Osteocyte (in vitro differentiated cells): Measurements from ENCODE around the gene ANKRD33. TPM values are rescaled to one million over a fixed set of nuclear protein-coding genes. Genes with fewer than 3 reads are reported as not detected.
A peak's percentile ranks its signal among the peaks of the same experiment; 100 is the strongest.

Source experiments
- DNase-seq: peaks from one replicate; pipeline ENCODE4 v3.0.0; 2021; ENCODE audit warnings: mixed read lengths; ENCODE audit not compliant: unreplicated experiment; ENCODE audit errors: extremely low spot score
- H3K27ac Mint-ChIP-seq: one replicate; pipeline ENCODE4 v1.8.0; 2021; ENCODE audit warnings: mild to moderate bottlenecking, mixed read lengths; ENCODE audit not compliant: unreplicated experiment
- H3K27me3 Mint-ChIP-seq: one replicate; pipeline ENCODE4 v1.8.0; 2021; ENCODE audit warnings: mixed read lengths; ENCODE audit not compliant: unreplicated experiment
- H3K36me3 Mint-ChIP-seq: one replicate; pipeline ENCODE4 v1.8.0; 2021; ENCODE audit warnings: mixed read lengths; ENCODE audit not compliant: unreplicated experiment
- H3K4me1 Mint-ChIP-seq: one replicate; pipeline ENCODE4 v1.8.0; 2021; ENCODE audit warnings: mixed read lengths; ENCODE audit not compliant: unreplicated experiment
- H3K4me3 Mint-ChIP-seq: one replicate; pipeline ENCODE4 v1.8.0; 2021; ENCODE audit warnings: mild to moderate bottlenecking, moderate library complexity, mixed read lengths; ENCODE audit not compliant: unreplicated experiment
- H3K9me3 Mint-ChIP-seq: one replicate; pipeline ENCODE4 v1.8.0; 2021; ENCODE audit warnings: mixed read lengths; ENCODE audit not compliant: unreplicated experiment
- total RNA-seq: library from RNA; stranded (reverse); gene quantifications from 2 replicates; pipeline ENCODE4 v1.2.1, GENCODE V29; 2021
- TF ChIP-seq, protein P1 (sequence below): fragments of 200-600 bp; sonication (generic); IDR thresholded peaks from 2 replicates; pipeline ENCODE4 v1.5.0; 2021; ENCODE audit warnings: antibody characterized with exemption, mild to moderate bottlenecking, moderate library complexity

Gene ANKRD33
- total RNA-seq, 1 donor from 2014 or later: not detected

DNA sequence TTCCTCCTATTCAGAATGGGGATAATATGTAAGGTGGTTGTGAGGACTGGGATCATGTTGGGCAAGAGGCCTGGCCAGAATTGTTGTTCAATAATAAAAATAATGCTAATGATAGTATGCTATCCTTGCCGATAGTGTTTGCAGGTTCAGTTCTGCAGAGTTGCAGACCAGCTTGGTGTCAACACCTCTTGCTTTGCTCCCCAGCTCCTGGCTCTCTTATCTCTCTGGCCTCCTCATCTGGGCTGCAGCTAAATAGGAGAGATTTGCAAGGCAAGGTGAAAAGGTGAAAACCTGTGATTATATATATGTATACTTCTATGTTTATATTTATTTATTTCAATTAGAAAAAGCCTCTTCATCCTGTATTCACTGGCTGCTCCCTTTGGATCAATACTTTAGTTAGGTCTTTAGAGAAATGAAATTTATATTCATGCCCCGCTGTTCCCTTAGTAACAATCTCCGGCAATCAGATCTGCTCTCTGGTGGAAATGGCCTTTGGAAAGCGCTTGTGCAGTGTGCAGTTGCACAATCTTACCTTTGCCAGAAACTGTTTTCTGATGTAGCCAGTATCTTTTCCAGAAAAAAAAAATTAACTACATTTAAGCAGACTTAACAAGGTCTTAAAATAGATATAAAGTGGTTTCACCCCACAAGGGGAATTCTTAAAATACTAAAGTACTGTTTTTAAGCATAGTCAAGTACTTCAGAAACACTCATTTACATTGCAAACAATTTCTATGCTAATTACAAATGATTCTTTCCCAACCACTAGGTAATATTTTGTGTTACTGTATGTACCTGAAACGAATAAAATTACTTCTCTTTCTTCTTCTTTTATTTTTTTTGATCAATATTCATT is 44.5 kb downstream of the ANKRD33 start:
- DNase-seq: no peak
- no peak overlapping the region for H3K4me3 Mint-ChIP-seq
- TF ChIP-seq, protein P1, sequence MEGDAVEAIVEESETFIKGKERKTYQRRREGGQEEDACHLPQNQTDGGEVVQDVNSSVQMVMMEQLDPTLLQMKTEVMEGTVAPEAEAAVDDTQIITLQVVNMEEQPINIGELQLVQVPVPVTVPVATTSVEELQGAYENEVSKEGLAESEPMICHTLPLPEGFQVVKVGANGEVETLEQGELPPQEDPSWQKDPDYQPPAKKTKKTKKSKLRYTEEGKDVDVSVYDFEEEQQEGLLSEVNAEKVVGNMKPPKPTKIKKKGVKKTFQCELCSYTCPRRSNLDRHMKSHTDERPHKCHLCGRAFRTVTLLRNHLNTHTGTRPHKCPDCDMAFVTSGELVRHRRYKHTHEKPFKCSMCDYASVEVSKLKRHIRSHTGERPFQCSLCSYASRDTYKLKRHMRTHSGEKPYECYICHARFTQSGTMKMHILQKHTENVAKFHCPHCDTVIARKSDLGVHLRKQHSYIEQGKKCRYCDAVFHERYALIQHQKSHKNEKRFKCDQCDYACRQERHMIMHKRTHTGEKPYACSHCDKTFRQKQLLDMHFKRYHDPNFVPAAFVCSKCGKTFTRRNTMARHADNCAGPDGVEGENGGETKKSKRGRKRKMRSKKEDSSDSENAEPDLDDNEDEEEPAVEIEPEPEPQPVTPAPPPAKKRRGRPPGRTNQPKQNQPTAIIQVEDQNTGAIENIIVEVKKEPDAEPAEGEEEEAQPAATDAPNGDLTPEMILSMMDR: no peak
- H3K4me1 Mint-ChIP-seq: no peaks in the 10 kb centered on the region
- no peak overlapping the region for H3K27ac Mint-ChIP-seq
- H3K9me3 Mint-ChIP-seq: no peaks in the 10 kb centered on the region
- H3K36me3 Mint-ChIP-seq: no peaks in the 10 kb centered on the region
- H3K27me3 Mint-ChIP-seq: peaks cover 30% of the 10 kb centered on the region

- Mint-ChIP-seq H3K9me3 (no peaks in the 10 kb centered on the region), H3K4me1 (no peaks in the 10 kb centered on the region), H3K27ac (no peak overlapping the region), H3K27me3 (peaks cover 28% of the 10 kb centered on the region), H3K36me3 (no peaks in the 10 kb centered on the region), H3K4me3 (no peak overlapping the region)
- TF ChIP-seq, protein P1: no peak
- no peak for DNase-seq
These were observed 46.2 kb downstream of the ANKRD33 start for GRCh38 chr12:51934080-51934479.

- peaks cover 8% of the 10 kb centered on the region for H3K4me1 Mint-ChIP-seq
- no peak overlapping the region for H3K4me3 Mint-ChIP-seq
- H3K27me3 Mint-ChIP-seq: peaks cover 10% of the 10 kb centered on the region
- TF ChIP-seq, protein P1: no peak
- H3K36me3 Mint-ChIP-seq: no peaks in the 10 kb centered on the region
- H3K27ac Mint-ChIP-seq: no peak overlapping the region
- no peaks in the 10 kb centered on the region for H3K9me3 Mint-ChIP-seq
- no peak for DNase-seq
These were observed 50.0 kb downstream of the ANKRD33 start for GRCh38 chr12:51937926-51938325.

DNA sequence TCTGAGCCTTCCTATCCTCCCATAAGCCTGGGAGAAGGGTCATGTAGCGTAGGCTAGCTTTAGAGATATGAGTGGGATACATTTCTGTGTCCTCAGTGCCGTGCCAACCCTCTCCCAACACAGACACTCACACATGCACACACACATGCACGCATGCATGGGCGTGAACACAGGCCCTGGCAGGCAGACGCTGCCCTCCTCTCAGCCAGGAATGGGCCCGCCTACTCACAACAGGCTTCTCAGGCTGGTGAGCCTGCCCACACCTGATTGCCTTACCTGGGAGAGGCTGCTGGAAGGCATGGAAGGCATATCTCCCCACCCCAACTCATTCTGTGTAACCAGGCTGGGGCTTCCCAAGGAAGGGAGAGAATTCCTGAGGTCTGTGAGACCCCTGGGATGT is 50.8 kb downstream of the ANKRD33 start:
- Mint-ChIP-seq H3K4me1 (peaks cover 8% of the 10 kb centered on the region), H3K36me3 (no peaks in the 10 kb centered on the region), H3K4me3 (no peak overlapping the region), H3K27ac (no peak overlapping the region), H3K9me3 (no peaks in the 10 kb centered on the region), H3K27me3 (peaks cover 10% of the 10 kb centered on the region)
- TF ChIP-seq, protein P1: no peak
- no peak for DNase-seq

- H3K4me1 Mint-ChIP-seq: peaks cover 8% of the 10 kb centered on the region
- H3K4me3 Mint-ChIP-seq: no peak overlapping the region
- TF ChIP-seq, protein P1: no peak
- peaks cover 17% of the 10 kb centered on the region for H3K9me3 Mint-ChIP-seq
- no peaks in the 10 kb centered on the region for H3K36me3 Mint-ChIP-seq
- H3K27ac Mint-ChIP-seq: no peak overlapping the region
- H3K27me3 Mint-ChIP-seq: peaks cover 4% of the 10 kb centered on the region
- DNase-seq: peak; percentile 78
These were observed 53.2 kb downstream of the ANKRD33 start for GRCh38 chr12:51941011-51941581.
